CD4-positive, alpha-beta T cell (primary cell): Measurements from ENCODE around the gene OPN3. TPM values are rescaled to one million over a fixed set of nuclear protein-coding genes. Genes with fewer than 3 reads are reported as not detected.
A peak's percentile ranks its signal among the peaks of the same experiment; 100 is the strongest.

Experiments
- ATAC-seq: fragments of 200-7000 bp; cut with Tn5 transposase; one replicate; pipeline ENCODE4 v1.10.0; 2022; ENCODE audit warnings: mild to moderate bottlenecking; ENCODE audit not compliant: poor library complexity
- CTCF ChIA-PET: fragments of 350-600 bp; sonication (Branson Sonifier 250); formaldehyde crosslinking; loops from one replicate; lab custom pipeline; 2021; ENCODE audit warnings: antibody characterized with exemption, inconsistent platforms; lab: Charles Lee
- POLR2A ChIA-PET: fragments of 350-600 bp; sonication (Branson Sonifier 250); formaldehyde crosslinking; loops from one replicate; lab custom pipeline; 2021; ENCODE audit warnings: antibody characterized with exemption, inconsistent platforms; lab: Charles Lee
- DNase-seq, 14 experiments: peaks; one replicate each; pipeline ENCODE4 v3.0.0-alpha.2; 2013 to 2020; ENCODE audit warnings: mixed read lengths in 2 of 14
- H3K27ac ChIP-seq, 2 donors: one replicate each; pipeline versions ENCODE4 v1.5.1 to v1.7.0; 2013; ENCODE audit warnings: low read length in 2 of 2, low read depth in 1 of 2, mild to moderate bottlenecking in 1 of 2
- H3K27me3 ChIP-seq, 2 experiments: 1 replicate in 1 of 2; 2 replicates in 1 of 2; pipeline versions ENCODE4 v1.6.1 to v1.7.0; 2013; ENCODE audit warnings: low read length in 2 of 2, control low read depth in 1 of 2, mild to moderate bottlenecking in 1 of 2, moderate library complexity in 1 of 2; ENCODE audit not compliant: insufficient read depth in 2 of 2, control insufficient read depth in 1 of 2
- H3K36me3 ChIP-seq: one replicate; pipeline ENCODE4 v1.6.1; 2013; ENCODE audit warnings: low read length, control low read depth; ENCODE audit not compliant: insufficient read depth
- H3K4me1 ChIP-seq: one replicate; pipeline ENCODE4 v1.6.1; 2013; ENCODE audit warnings: low read length, control low read depth; ENCODE audit not compliant: insufficient read depth
- H3K4me3 ChIP-seq: one replicate; pipeline ENCODE4 v1.5.1; 2013; ENCODE audit warnings: mild to moderate bottlenecking, low read length, moderate library complexity
- H3K9me3 ChIP-seq, 2 experiments: 1 replicate in 1 of 2; 2 replicates in 1 of 2; pipeline versions ENCODE4 v1.6.1 to v1.7.0; 2013; ENCODE audit warnings: low read length in 2 of 2, mild to moderate bottlenecking in 2 of 2, control low read depth in 1 of 2, moderate library complexity in 1 of 2; ENCODE audit not compliant: control insufficient read depth in 1 of 2, insufficient read depth in 1 of 2
- H3K27ac Mint-ChIP-seq: one replicate; pipeline ENCODE4 v1.8.0; 2020; ENCODE audit warnings: mixed read lengths
- H3K27me3 Mint-ChIP-seq: one replicate; pipeline ENCODE4 v1.8.0; 2021; ENCODE audit warnings: mixed read lengths
- H3K36me3 Mint-ChIP-seq: one replicate; pipeline ENCODE4 v1.8.0; 2021; ENCODE audit warnings: low read depth, mixed read lengths
- H3K4me1 Mint-ChIP-seq: one replicate; pipeline ENCODE4 v1.8.0; 2021; ENCODE audit warnings: low read depth, mixed read lengths
- H3K4me3 Mint-ChIP-seq: one replicate; pipeline ENCODE4 v1.8.0; 2020; ENCODE audit warnings: mild to moderate bottlenecking, mixed read lengths
- H3K9me3 Mint-ChIP-seq: one replicate; pipeline ENCODE4 v1.8.0; 2020; ENCODE audit warnings: mixed read lengths
- CTCF ChIP-seq: fragments of 200-600 bp; IDR thresholded peaks from one replicate; pipeline ENCODE4 v1.8.0; 2022; ENCODE audit warnings: antibody characterized with exemption, mild to moderate bottlenecking
- intact Hi-C, 2 experiments: fragments of 100-400 bp; cut with DNase I in 1 of 2; cut with micrococcal nuclease in 1 of 2; formaldehyde crosslinking; loops; one replicate each; pipeline versions ENCODE4 v1.15.1 to v1.9.0; 2023 to 2025; cut with DNase I, micrococcal nuclease
- total RNA-seq, 174 experiments: library from RNA in 2 of 174; stranded (reverse) in 2 of 174; gene quantifications; one replicate each; pipeline ENCODE4 v1.2.3 and lab custom pipeline; 2021 to 2026

The OPN3 gene
- total RNA-seq, 2 experiments from 2014 or later = 1.9 to 2.3 TPM

DNA sequence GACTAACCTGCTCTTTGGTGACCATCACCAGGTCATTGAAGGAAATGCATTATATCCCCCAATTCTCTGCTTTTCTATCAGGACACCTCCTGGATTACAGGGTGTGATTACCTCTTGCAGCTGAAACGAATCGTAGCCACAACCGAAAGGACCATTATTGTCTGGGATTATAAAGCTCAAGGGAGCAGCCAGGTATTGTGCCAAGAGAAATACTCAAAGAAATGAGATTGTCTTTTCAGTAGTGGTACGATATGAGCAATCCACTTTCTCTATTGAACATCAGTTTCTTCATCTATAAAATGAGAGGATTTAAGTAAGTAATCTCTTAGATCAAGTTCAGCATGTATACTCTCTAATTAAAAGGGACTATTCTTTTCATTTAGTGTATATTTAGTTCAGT is 39.2 kb upstream of the OPN3 start:
- Histone ChIP-seq H3K27ac (no peak overlapping the region), H3K36me3 (no peaks in the 10 kb centered on the region), H3K27me3 (no peaks in the 10 kb centered on the region), H3K9me3 (no peaks in the 10 kb centered on the region), H3K4me3 (no peak overlapping the region), H3K4me1 (peaks cover 10% of the 10 kb centered on the region)
- CTCF ChIA-PET = interaction anchor here (0.6 to 0.7 kb wide), 2 partner anchors 87 to 132 kb away, joined by 4 read pairs; no protein-coding TSS in a partner anchor
- no peak overlapping the region for H3K4me3 Mint-ChIP-seq
- DNase-seq = no peak
- peaks cover 23% of the 10 kb centered on the region for H3K4me1 Mint-ChIP-seq
- H3K36me3 Mint-ChIP-seq = no peaks in the 10 kb centered on the region
- no peak overlapping the region for H3K27ac Mint-ChIP-seq
- POLR2A ChIA-PET = interaction anchor here (0.6 kb wide), 1 partner anchor 14 kb away, joined by 3 read pairs; no protein-coding TSS in a partner anchor
- intact Hi-C loops = loop anchor here in 1 of 2 experiments (5.0 kb wide), 2 partner anchors 37 to 52 kb away; partner anchors contain the start of genes CHML and OPN3
- no peak for ATAC-seq
- no peaks in the 10 kb centered on the region for H3K9me3 Mint-ChIP-seq
- no peaks in the 10 kb centered on the region for H3K27me3 Mint-ChIP-seq
- no peak for TF ChIP-seq CTCF

GRCh38 chr1:241678536-241678935 is 38.4 kb upstream of the OPN3 start:
- no peaks in the 10 kb centered on the region for H3K36me3 Mint-ChIP-seq
- no peak overlapping the region for H3K27ac Mint-ChIP-seq
- H3K4me1 Mint-ChIP-seq = peaks cover 23% of the 10 kb centered on the region
- TF ChIP-seq CTCF = no peak
- CTCF ChIA-PET = interaction anchor here (0.6 to 1.3 kb wide), 3 partner anchors 24 to 131 kb away, joined by 4 to 5 read pairs (median 4); no protein-coding TSS in a partner anchor
- no peaks in the 10 kb centered on the region for H3K27me3 ChIP-seq
- no peak overlapping the region for H3K27ac ChIP-seq
- no peak overlapping the region for H3K4me3 Mint-ChIP-seq
- H3K27me3 Mint-ChIP-seq = no peaks in the 10 kb centered on the region
- intact Hi-C loops = loop anchor here in 1 of 2 experiments (5.0 kb wide), 2 partner anchors 36 to 51 kb away; partner anchors contain the start of genes CHML and OPN3
- POLR2A ChIA-PET = interaction anchor here (0.6 kb wide), 1 partner anchor 15 kb away, joined by 3 read pairs; no protein-coding TSS in a partner anchor
- H3K9me3 Mint-ChIP-seq = no peaks in the 10 kb centered on the region
- ATAC-seq (no peak), DNase-seq (no peak)
- no peaks in the 10 kb centered on the region for H3K36me3 ChIP-seq
- no peaks in the 10 kb centered on the region for H3K9me3 ChIP-seq
- peaks cover 10% of the 10 kb centered on the region for H3K4me1 ChIP-seq
- H3K4me3 ChIP-seq = no peak overlapping the region

GRCh38 chr1:241677201-241677600 is 37.0 kb upstream of the OPN3 start:
- peak overlapping the region; percentile 96 for H3K27ac Mint-ChIP-seq
- Histone ChIP-seq H3K27ac (peak overlapping the region; percentile 46 to 72), H3K36me3 (no peaks in the 10 kb centered on the region), H3K27me3 (no peaks in the 10 kb centered on the region), H3K4me3 (peak overlapping the region; percentile 41), H3K4me1 (peaks cover 10% of the 10 kb centered on the region), H3K9me3 (no peaks in the 10 kb centered on the region)
- intact Hi-C loops = loop anchor here in 1 of 2 experiments (5.0 kb wide), 2 partner anchors 35 to 50 kb away; partner anchors contain the start of genes CHML and OPN3
- no peak for TF ChIP-seq CTCF
- H3K36me3 Mint-ChIP-seq = no peaks in the 10 kb centered on the region
- H3K4me1 Mint-ChIP-seq = peaks cover 23% of the 10 kb centered on the region
- peak overlapping the region; percentile 78 for H3K4me3 Mint-ChIP-seq
- ChIA-PET POLR2A (interaction anchor here (0.9 to 1.4 kb wide), 9 partner anchors 9 to 170 kb away, joined by 3 to 16 read pairs (median 3); partner anchors contain the start of genes CHML and OPN3), CTCF (interaction anchor here (0.9 to 1.2 kb wide), 2 partner anchors 37 to 47 kb away, joined by 3 to 6 read pairs; partner anchors contain the start of genes CHML and OPN3)
- DNase-seq (peak in 7 of 14 experiments; percentile 5 to 79 (median 32)), ATAC-seq (peak; percentile 96)
- no peaks in the 10 kb centered on the region for H3K27me3 Mint-ChIP-seq
- no peaks in the 10 kb centered on the region for H3K9me3 Mint-ChIP-seq
